Measurements from ENCODE around the gene YIPF2. TPM values are rescaled to one million over a fixed set of nuclear protein-coding genes. Genes with fewer than 3 reads are reported as not detected.
A peak's percentile ranks its signal among the peaks of the same experiment; 100 is the strongest.
"Not testable (repeated sequence)": the region's sequence is repeated elsewhere in the genome, so short reads cannot be mapped to it uniquely, and the experiment has no call there.

YIPF2 gene
- total RNA-seq, 1 donor from 2014 or later: 69.5 TPM

DNA sequence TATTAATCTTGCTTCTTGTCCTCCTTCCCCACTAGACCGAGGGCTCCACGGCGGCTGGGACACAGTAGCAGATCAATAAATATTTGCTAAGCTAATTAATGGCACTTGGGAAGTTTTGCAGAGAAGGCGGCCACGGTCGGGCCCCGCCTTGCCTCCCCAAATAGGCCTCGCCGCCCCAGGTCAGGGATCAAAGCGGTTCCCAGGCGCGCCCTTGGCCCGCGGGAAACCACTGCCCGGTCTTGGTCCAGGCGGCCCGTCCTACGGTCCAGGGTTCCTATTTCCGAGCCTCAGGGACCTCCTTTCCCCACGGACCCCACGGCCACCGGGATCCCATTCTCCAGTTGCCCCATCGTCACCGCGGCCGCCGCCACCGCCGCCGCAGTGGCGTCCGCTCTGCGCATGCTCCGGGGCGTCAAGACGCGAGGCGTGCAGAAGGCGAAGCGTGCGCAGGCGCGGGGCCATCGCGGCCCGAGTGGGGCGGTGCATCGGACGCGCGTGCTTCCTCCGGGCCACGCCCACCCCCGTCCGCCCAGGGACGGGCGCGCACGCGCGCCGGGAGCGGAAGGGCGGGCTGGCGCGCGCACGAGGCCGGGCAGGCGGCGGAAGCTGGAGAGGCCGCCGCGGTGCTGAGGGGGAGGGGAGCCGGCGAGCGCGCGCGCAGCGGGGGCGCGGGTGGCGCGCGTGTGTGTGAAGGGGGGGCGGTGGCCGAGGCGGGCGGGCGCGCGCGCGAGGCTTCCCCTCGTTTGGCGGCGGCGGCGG, 32.1 kb upstream of the YIPF2 start, which contains the start of gene SMARCA4:
TSS of gene SMARCA4 (plus strand) at position 717 of the 759 bp plus-strand sequence. CDS start 23,122 bp downstream, outside the sequence.
- no peak for TF ChIP-seq EZH2 (IDR thresholded peaks at IDR 0.05; ENCODE audit: insufficient read depth, low read length)
- TF ChIP-seq, protein P1, sequence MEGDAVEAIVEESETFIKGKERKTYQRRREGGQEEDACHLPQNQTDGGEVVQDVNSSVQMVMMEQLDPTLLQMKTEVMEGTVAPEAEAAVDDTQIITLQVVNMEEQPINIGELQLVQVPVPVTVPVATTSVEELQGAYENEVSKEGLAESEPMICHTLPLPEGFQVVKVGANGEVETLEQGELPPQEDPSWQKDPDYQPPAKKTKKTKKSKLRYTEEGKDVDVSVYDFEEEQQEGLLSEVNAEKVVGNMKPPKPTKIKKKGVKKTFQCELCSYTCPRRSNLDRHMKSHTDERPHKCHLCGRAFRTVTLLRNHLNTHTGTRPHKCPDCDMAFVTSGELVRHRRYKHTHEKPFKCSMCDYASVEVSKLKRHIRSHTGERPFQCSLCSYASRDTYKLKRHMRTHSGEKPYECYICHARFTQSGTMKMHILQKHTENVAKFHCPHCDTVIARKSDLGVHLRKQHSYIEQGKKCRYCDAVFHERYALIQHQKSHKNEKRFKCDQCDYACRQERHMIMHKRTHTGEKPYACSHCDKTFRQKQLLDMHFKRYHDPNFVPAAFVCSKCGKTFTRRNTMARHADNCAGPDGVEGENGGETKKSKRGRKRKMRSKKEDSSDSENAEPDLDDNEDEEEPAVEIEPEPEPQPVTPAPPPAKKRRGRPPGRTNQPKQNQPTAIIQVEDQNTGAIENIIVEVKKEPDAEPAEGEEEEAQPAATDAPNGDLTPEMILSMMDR (IDR thresholded peaks at IDR 0.05; ENCODE audit: insufficient read depth, low read depth, low read length): no peak
- H3K36me3 Mint-ChIP-seq (ENCODE audit: low read depth, unreplicated experiment): peaks cover 2% of the 10 kb centered on the region
- Histone ChIP-seq H3K4me1 (ENCODE audit: insufficient read depth, low read length) (peaks cover 13% of the 10 kb centered on the region), H3K27me3 (ENCODE audit: insufficient read depth, low read length) (no peaks in the 10 kb centered on the region), H3K9ac (ENCODE audit: low read length) (peak within 1 kb of the TSS; percentile 98), H3K27ac (ENCODE audit: low read depth, low read length) (peak within 1 kb of the TSS; percentile 92), H3K9me3 (ENCODE audit: insufficient read depth, low read depth, low read length) (no peaks in the 10 kb centered on the region), H4K20me1 (ENCODE audit: insufficient read depth, low read length) (peaks cover 39% of the 10 kb centered on the region), H3K79me2 (ENCODE audit: insufficient read depth, low read length) (peaks cover 52% of the 10 kb centered on the region), H3K4me2 (ENCODE audit: low read length) (peak within 1 kb of the TSS; percentile 97), H3K36me3 (ENCODE audit: insufficient read depth, low read length) (no peaks in the 10 kb centered on the region), H2AFZ (ENCODE audit: low read depth, low read length) (peak within 1 kb of the TSS; percentile 91), H3K4me3 (ENCODE audit: insufficient read depth, low read depth, low read length) (peak within 1 kb of the TSS; percentile 99)
- FAIRE-seq (no peak), DNase-seq (ENCODE audit: low read depth) (peak; percentile 85)
- peak within 1 kb of the TSS; percentile 97 for H3K4me3 Mint-ChIP-seq (ENCODE audit: unreplicated experiment)
- H3K4me1 Mint-ChIP-seq (ENCODE audit: low read depth, unreplicated experiment): peaks cover 10% of the 10 kb centered on the region
- H3K27me3 Mint-ChIP-seq (ENCODE audit: low read depth, unreplicated experiment): no peaks in the 10 kb centered on the region
- H3K9me3 Mint-ChIP-seq (ENCODE audit: unreplicated experiment): no peaks in the 10 kb centered on the region
- H3K27ac Mint-ChIP-seq (ENCODE audit: unreplicated experiment): peak within 1 kb of the TSS; percentile 97

DNA sequence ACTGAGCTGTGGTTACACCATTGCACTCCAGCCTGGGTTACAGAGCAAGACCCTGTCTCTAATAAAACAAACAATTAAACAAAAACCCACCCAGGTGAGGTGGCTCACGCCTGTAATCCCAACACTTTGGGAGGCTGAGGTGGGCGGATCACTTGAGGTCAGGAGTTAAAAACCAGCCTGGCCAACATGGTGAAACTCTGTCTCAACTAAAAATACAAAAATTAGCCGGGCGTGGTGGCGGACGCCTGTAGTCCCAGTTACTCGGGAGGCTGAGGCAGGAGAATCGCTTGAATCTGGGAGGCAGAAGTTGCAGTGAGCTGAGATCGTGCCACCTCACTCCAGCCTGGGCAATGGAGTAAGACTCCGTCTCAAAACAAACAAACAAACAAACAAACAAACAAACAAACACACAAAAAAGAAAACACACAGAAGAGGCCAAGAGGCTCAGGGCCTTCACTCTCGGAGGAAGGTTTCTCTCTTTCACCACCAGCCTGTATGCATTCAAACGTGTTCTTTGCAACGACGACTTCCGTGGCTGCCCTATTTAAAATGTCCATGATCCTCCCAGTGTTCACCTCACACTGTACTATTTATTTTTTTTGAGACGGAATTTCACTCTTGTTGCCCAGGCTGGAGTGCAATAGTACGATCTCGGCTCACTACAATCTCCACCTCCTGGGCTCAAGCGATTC, 31.0 kb upstream of the YIPF2 start:
- not testable (repeated sequence) for H3K9me3 Mint-ChIP-seq (ENCODE audit: unreplicated experiment); FAIRE-seq; H3K36me3 ChIP-seq (ENCODE audit: insufficient read depth, low read length); H3K27ac ChIP-seq (ENCODE audit: low read depth, low read length); H3K27me3 ChIP-seq (ENCODE audit: insufficient read depth, low read length); H3K9me3 ChIP-seq (ENCODE audit: insufficient read depth, low read depth, low read length); H3K4me1 Mint-ChIP-seq (ENCODE audit: low read depth, unreplicated experiment); DNase-seq (ENCODE audit: low read depth); H2AFZ ChIP-seq (ENCODE audit: low read depth, low read length); H3K4me3 ChIP-seq (ENCODE audit: insufficient read depth, low read depth, low read length); H3K27me3 Mint-ChIP-seq (ENCODE audit: low read depth, unreplicated experiment); H3K36me3 Mint-ChIP-seq (ENCODE audit: low read depth, unreplicated experiment)
- Histone ChIP-seq H3K79me2 (ENCODE audit: insufficient read depth, low read length) (peaks cover 41% of the 10 kb centered on the region), H3K9ac (ENCODE audit: low read length) (peak overlapping the region; percentile 98), H3K4me1 (ENCODE audit: insufficient read depth, low read length) (peaks cover 13% of the 10 kb centered on the region), H3K4me2 (ENCODE audit: low read length) (peak overlapping the region; percentile 90), H4K20me1 (ENCODE audit: insufficient read depth, low read length) (peaks cover 29% of the 10 kb centered on the region)
- peak overlapping the region; percentile 92 for H3K27ac Mint-ChIP-seq (ENCODE audit: unreplicated experiment)
- H3K4me3 Mint-ChIP-seq (ENCODE audit: unreplicated experiment): peak overlapping the region; percentile 87

DNA sequence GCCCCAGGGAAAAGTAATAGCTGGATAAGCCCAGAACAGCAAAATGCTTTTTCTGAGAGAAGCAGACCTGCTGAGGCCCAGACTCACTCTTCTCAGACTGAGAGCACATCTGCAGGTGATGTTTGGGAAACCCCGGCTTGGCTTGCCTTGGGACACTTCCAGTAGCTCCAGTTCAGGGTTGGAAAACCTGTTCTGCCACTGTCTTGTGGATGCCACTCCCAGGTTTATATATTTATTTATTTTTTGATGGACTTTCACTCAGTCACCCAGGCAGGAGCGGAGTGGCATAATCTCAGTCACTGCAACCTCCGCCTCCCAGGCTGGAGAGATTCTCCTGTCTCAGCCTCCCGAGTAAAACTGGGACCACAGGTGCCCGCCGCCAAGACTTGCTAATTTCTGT, 24.4 kb upstream of the YIPF2 start:
- H3K27me3 Mint-ChIP-seq (ENCODE audit: low read depth, unreplicated experiment): no peaks in the 10 kb centered on the region
- Histone ChIP-seq H4K20me1 (ENCODE audit: insufficient read depth, low read length) (no peaks in the 10 kb centered on the region), H3K9me3 (ENCODE audit: insufficient read depth, low read depth, low read length) (no peaks in the 10 kb centered on the region), H3K27me3 (ENCODE audit: insufficient read depth, low read length) (no peaks in the 10 kb centered on the region), H3K79me2 (ENCODE audit: insufficient read depth, low read length) (no peaks in the 10 kb centered on the region), H3K4me2 (ENCODE audit: low read length) (no peak overlapping the region), H3K36me3 (ENCODE audit: insufficient read depth, low read length) (no peaks in the 10 kb centered on the region), H3K9ac (ENCODE audit: low read length) (no peak overlapping the region), H3K4me3 (ENCODE audit: insufficient read depth, low read depth, low read length) (no peak overlapping the region), H3K27ac (ENCODE audit: low read depth, low read length) (no peak overlapping the region), H3K4me1 (ENCODE audit: insufficient read depth, low read length) (no peaks in the 10 kb centered on the region), H2AFZ (ENCODE audit: low read depth, low read length) (no peak overlapping the region)
- no peak for FAIRE-seq
- no peaks in the 10 kb centered on the region for H3K36me3 Mint-ChIP-seq (ENCODE audit: low read depth, unreplicated experiment)
- TF ChIP-seq, protein P1 (IDR thresholded peaks at IDR 0.05; ENCODE audit: insufficient read depth, low read depth, low read length): no peak
- TF ChIP-seq EZH2 (IDR thresholded peaks at IDR 0.05; ENCODE audit: insufficient read depth, low read length): no peak
- H3K4me3 Mint-ChIP-seq (ENCODE audit: unreplicated experiment): no peak overlapping the region
- DNase-seq (ENCODE audit: low read depth): no peak
- no peak overlapping the region for H3K27ac Mint-ChIP-seq (ENCODE audit: unreplicated experiment)
- peaks cover 2% of the 10 kb centered on the region for H3K4me1 Mint-ChIP-seq (ENCODE audit: low read depth, unreplicated experiment)
- no peaks in the 10 kb centered on the region for H3K9me3 Mint-ChIP-seq (ENCODE audit: unreplicated experiment)

Measured in astrocyte (in vitro differentiated cells and primary cell).